Measurements from ENCODE around the gene C2CD4D.

GRCh38 chr1:151851886-151852285, 12.3 kb upstream of the C2CD4D start:
- TF ChIP-seq CTCF (IDR thresholded peaks at IDR 0.05; ENCODE audit: insufficient read depth, low read length, poor library complexity, severe bottlenecking): no peak
- no peak for TF ChIP-seq EZH2phosphoT487 (conservative IDR thresholded peaks at IDR 0.05; ENCODE audit: low read length)

Data from SU-DHL-6 (cell line).